Measurements from ENCODE around the gene FOXO1. TPM values are rescaled to one million over a fixed set of nuclear protein-coding genes. Genes with fewer than 3 reads are reported as not detected.

FOXO1 gene
- total and polyA plus RNA-seq, 2 of the 13 experiments (the other 11 are each of a cell fraction or from before 2014, with no cell fraction given): 8.1 to 13.1 TPM

- TF ChIP-seq ZHX2 (IDR thresholded peaks at IDR 0.05; ENCODE audit: low read depth): no peak
- no peak for TF ChIP-seq ZHX2 (CRISPR knock-in tag; IDR thresholded peaks at IDR 0.05; ENCODE audit: borderline replicate concordance)
- no peak for TF ChIP-seq ZFP62 (CRISPR knock-in tag; IDR thresholded peaks at IDR 0.05)
- TF ChIP-seq ZNF629 (CRISPR knock-in tag; conservative IDR thresholded peaks at IDR 0.05): no peak
- no peak for TF ChIP-seq KIAA2018 (CRISPR knock-in tag; IDR thresholded peaks at IDR 0.05; ENCODE audit: borderline replicate concordance)
- no peak for TF ChIP-seq ZNF331 (CRISPR knock-in tag; IDR thresholded peaks at IDR 0.05)
Observed at GRCh38 chr13:40547591-40548315, 118.7 kb downstream of the FOXO1 start (continued).
